Activated gamma-delta T cell treated with anti-CD3 and anti-CD28 coated beads, Interleukin-2, amount 50 U/mL, for 16 hours (primary cell): ENCODE data around the gene CABP2.
"Not testable (repeated sequence)": the region's sequence is repeated elsewhere in the genome, so short reads cannot be mapped to it uniquely, and the experiment has no call there.

Experiments
- DNase-seq: peaks from one replicate; pipeline ENCODE4 v3.0.0-alpha.2; 2020; ENCODE audit warnings: low read depth

The CABP2 gene

DNA sequence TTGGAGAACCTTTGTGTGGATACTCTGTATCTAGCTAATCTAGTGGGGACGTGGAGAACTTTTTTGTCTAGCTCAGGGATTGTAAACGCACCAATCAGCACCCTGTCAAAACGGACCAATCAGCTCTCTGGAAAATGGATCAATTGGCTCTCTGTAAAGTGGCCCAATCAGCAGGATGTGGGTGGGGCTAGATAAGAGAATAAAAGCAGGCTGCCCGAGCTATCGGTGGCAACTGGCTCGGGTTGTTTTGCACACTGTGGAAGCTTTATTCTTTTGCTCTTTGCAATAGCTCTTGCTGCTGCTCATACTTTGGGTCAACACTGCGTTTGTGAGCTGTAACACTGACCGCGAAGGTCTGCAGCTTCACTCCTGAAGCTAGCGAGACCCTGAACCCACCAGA, 46.6 kb downstream of the CABP2 start:
- DNase-seq, result not testable (repeated sequence)

DNA sequence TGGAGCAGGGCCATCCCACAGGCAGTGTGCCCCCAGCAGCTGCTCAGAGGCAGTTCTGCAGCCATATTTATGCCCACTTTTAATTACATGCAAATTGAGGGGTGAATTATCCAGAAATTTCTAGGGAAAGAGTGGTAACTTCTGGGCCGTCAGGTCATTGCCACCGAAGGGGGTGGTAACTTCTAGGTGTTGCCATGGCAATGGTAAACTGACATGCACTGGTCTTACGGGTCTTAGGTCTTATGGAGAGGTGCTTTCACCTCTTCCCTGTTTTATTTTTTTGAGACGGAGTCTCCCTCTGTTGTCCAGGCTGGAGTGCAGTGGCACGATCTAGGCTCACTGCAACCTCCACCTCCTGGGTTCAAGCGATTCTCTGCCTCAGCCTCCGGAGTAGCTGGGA, 50.4 kb downstream of the CABP2 start:
- no peak for DNase-seq

DNA sequence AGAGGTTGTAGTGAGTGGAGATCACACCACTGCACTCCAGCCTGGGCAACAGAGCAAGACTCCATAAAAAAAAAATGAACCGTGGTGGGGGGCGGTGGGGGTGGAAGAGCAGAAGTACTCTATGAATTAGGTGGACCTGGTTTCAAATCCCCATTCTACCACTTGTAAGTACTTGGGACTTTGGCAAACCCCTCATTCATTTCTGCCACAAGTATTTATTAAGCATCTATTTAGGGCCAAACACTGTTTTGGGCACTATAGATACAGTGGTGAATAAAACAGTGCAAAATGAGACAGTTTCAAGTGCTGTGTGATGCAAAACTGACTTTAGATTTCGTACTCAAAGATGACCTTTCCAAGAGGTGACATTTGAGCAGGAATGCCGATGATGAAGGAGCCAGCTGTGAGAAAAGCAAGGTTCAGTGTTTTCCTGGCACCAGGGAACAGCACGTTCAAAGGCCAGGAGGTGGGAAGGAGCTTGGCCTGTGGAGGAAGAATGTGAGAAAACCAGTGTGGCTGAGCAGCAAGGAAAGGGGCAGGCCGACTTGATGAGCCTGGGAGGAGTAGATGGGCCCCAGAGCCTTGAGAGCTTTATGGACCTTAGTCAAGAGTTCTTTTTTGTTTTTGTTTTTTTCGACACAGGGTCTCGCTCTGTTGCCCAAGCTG, 52.8 kb downstream of the CABP2 start:
- no peak for DNase-seq

DNA sequence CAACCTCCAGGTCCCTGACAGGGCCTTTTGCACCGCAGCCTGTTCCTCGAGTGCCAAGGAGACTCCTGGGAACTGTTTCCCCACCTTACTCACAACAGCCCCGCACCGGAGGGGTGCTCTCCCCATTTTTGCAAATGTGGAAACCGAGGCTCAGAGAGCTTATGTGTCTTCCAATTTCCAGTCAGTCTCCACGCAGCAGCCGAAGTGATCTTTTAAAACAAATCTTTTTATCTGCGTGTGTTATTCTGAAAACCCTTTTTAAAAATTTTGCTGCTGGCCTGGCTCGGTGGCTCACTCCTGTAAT, 53.8 kb downstream of the CABP2 start:
- no peak for DNase-seq
